ENCODE measurements around the gene EPHA2. TPM values are rescaled to one million over a fixed set of nuclear protein-coding genes. Genes with fewer than 3 reads are reported as not detected.

The EPHA2 gene
- 211 and 234 TPM in 2 replicates for total RNA-seq

DNA sequence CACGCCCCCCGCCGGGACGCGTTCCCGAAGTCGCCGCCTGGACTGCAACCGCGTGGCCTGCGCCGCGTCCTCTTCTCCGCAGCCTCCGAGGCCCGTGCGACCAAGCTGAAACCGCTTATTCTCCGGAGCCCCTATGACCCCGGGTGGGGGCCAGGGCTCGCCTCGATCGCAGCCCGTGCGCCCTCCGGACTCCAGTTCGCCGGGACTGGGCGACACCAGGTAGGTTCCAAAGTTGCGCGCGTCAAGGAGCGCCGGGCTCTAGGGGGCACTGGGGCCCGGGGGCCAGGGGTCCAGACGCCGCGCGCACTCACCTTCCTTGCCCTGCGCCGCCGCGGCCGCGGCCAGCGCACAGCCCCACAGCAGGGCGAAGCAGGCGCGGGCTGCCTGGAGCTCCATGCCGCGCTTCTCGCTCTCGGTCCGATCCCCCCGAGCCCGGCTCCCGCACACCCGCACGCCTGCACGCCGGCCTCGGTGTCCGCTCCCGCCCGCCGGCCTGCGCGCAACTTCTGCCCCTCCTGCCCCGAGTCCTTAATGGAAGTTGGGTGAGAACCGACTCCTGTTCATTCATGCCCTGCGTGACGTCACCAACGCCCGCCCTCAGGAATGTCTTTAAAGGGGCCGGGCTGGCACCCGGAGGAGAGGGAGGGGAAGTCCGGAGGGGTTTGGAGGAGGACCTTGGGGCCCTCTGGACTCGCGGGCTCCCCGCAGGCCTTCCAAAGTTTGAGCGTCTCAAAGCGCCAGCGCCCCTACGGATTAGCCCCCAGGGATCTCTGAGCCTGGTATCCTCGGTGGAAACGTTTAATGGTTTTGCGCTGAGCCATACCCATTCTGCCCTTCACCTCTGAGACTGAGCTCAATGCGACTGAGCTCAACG, at the start of gene EPHA2:
Gene EPHA2 (minus strand): TSS at position 533 of the 874 bp plus-strand sequence. CDS start 137 bp downstream, at position 396.
- DNase-seq (ENCODE audit: low read depth): no peak
- TF ChIP-seq, protein P1, sequence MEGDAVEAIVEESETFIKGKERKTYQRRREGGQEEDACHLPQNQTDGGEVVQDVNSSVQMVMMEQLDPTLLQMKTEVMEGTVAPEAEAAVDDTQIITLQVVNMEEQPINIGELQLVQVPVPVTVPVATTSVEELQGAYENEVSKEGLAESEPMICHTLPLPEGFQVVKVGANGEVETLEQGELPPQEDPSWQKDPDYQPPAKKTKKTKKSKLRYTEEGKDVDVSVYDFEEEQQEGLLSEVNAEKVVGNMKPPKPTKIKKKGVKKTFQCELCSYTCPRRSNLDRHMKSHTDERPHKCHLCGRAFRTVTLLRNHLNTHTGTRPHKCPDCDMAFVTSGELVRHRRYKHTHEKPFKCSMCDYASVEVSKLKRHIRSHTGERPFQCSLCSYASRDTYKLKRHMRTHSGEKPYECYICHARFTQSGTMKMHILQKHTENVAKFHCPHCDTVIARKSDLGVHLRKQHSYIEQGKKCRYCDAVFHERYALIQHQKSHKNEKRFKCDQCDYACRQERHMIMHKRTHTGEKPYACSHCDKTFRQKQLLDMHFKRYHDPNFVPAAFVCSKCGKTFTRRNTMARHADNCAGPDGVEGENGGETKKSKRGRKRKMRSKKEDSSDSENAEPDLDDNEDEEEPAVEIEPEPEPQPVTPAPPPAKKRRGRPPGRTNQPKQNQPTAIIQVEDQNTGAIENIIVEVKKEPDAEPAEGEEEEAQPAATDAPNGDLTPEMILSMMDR (IDR thresholded peaks at IDR 0.05; ENCODE audit: insufficient read depth, low read length, poor library complexity, severe bottlenecking): no peak
- Histone ChIP-seq H3K36me3 (ENCODE audit: control insufficient read depth, insufficient read depth, low read length) (peaks cover 4% of the 10 kb centered on the region), H3K4me3 (ENCODE audit: low read depth, low read length) (peak within 1 kb of the TSS; percentile 79), H3K27me3 (ENCODE audit: control insufficient read depth, insufficient read depth, low read length) (no peaks in the 10 kb centered on the region)

DNA sequence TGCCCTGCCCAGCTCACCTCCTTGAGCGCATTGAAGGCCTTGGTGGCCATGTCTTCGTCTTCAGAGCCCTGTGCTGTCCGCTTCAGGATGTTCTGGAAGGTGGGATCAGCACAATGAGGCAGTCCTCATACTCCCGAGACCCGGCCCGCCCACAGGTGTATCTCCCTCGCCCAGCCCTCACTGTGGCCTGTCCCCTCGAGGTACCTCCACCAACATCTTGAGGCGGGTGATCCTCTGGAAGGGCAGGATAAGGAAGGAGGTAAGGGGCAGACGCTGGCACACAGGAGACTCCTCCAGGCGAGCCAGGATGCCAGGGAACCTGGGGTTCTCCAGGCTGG, 49.4 kb upstream of the EPHA2 start:
- Histone ChIP-seq H3K4me3 (ENCODE audit: low read depth, low read length) (no peak overlapping the region), H3K27me3 (ENCODE audit: control insufficient read depth, insufficient read depth, low read length) (no peaks in the 10 kb centered on the region), H3K36me3 (ENCODE audit: control insufficient read depth, insufficient read depth, low read length) (no peaks in the 10 kb centered on the region)
- no peak for DNase-seq (ENCODE audit: low read depth)
- TF ChIP-seq, protein P1 (IDR thresholded peaks at IDR 0.05; ENCODE audit: insufficient read depth, low read length, poor library complexity, severe bottlenecking): no peak

DNA sequence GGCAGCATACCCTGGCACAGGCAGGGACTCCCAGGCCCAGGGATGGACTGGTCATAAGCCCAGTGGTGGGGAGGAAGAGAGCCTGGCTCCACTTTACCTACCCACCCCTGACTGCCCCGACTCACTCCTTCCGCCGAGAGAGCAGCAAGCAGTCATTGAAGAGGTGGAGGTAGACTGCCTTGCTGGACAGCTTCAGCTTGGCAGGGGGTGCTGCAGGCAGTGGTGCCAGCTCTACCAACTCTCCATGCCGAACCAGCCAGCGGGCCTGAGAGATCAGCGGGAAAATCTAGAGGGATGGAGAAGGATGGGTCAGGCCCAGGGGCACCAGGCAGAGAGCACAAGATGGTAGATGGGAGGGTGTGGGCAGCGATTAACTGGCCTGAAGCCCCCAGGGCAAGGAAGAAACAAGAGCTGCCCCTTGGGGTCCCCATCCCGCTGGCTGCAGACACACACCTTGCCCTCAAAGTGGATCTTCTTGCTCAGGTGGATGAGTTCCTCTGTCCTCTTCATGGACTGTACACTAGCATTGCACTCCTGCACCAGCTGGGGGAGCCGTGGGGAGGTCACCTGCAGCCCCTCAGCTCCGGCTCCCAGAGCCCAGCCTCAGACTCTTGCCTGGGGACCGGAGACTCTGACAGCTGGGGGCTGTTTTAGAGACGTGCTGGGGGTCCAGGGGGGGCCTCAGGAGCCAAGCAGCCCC, 48.9 kb upstream of the EPHA2 start:
- TF ChIP-seq, protein P1 (IDR thresholded peaks at IDR 0.05; ENCODE audit: insufficient read depth, low read length, poor library complexity, severe bottlenecking): peak; percentile 51
- no peak for DNase-seq (ENCODE audit: low read depth)
- H3K36me3 ChIP-seq (ENCODE audit: control insufficient read depth, insufficient read depth, low read length): no peaks in the 10 kb centered on the region
- no peak overlapping the region for H3K4me3 ChIP-seq (ENCODE audit: low read depth, low read length)
- no peaks in the 10 kb centered on the region for H3K27me3 ChIP-seq (ENCODE audit: control insufficient read depth, insufficient read depth, low read length)

DNA sequence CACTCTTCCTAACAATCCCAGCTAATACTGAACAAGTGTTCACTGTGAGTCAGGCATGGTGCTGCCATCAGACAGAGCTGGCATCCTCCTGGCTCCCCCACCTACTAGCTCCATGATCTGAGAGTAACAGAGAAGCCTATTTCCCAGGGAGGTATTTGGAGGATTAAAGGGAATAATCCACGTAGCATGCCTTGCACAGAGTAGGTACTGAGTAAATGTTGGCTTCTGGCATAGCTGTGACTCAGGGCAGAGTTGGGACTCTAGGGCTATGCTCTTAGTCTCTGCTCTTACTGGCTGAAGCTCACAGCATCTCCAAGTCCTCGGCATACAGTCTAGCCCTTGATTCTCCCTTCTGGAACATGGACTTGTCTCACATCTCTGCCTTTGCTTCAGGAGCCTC, 48.3 kb upstream of the EPHA2 start:
- no peak for DNase-seq (ENCODE audit: low read depth)
- TF ChIP-seq, protein P1 (IDR thresholded peaks at IDR 0.05; ENCODE audit: insufficient read depth, low read length, poor library complexity, severe bottlenecking): no peak
- H3K4me3 ChIP-seq (ENCODE audit: low read depth, low read length): no peak overlapping the region
- H3K27me3 ChIP-seq (ENCODE audit: control insufficient read depth, insufficient read depth, low read length): no peaks in the 10 kb centered on the region
- H3K36me3 ChIP-seq (ENCODE audit: control insufficient read depth, insufficient read depth, low read length): no peaks in the 10 kb centered on the region

DNA sequence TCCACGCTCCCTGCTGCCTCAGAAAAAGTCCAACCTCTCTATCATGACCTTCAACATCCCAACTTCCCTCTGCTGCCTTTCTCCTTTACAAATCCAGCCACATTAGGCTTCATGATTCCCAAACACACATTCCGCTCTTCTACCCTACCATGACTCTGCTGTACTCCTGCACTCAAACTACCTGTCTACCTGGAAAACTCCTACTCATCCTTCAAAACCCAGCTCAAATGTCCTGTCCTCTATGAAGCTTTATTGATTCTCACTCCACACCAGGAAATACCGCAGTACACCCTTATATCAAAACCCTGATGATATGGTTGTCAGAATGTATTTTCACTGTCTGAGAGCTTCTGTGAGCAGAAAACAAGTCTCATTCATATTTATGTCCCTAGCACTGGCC, 47.7 kb upstream of the EPHA2 start:
- TF ChIP-seq, protein P1 (IDR thresholded peaks at IDR 0.05; ENCODE audit: insufficient read depth, low read length, poor library complexity, severe bottlenecking): no peak

More for the DNA sequence above, 47.7 kb upstream of the EPHA2 start:
- H3K4me3 ChIP-seq (ENCODE audit: low read depth, low read length): no peak overlapping the region
- no peaks in the 10 kb centered on the region for H3K36me3 ChIP-seq (ENCODE audit: control insufficient read depth, insufficient read depth, low read length)
- no peak for DNase-seq (ENCODE audit: low read depth)
- H3K27me3 ChIP-seq (ENCODE audit: control insufficient read depth, insufficient read depth, low read length): no peaks in the 10 kb centered on the region
